BLaER1 (cell line): ENCODE results near the gene FAM3C.

ENCODE experiments used
- H3K27ac ChIP-seq: shearing (Covaris generic); formaldehyde crosslinking; 2 replicates; pipeline ENCODE4 v1.8.1; 2022
- H3K27me3 ChIP-seq: shearing (Covaris generic); formaldehyde crosslinking; 2 replicates; pipeline ENCODE4 v1.8.1; 2022
- H3K36me3 ChIP-seq: shearing (Covaris generic); formaldehyde crosslinking; 2 replicates; pipeline ENCODE4 v1.8.1; 2022
- H3K4me1 ChIP-seq: shearing (Covaris generic); formaldehyde crosslinking; 2 replicates; pipeline ENCODE4 v1.8.1; 2022
- H3K4me2 ChIP-seq: shearing (Covaris generic); formaldehyde crosslinking; 2 replicates; pipeline ENCODE4 v1.8.1; 2022
- H3K4me3 ChIP-seq: shearing (Covaris generic); formaldehyde crosslinking; 2 replicates; pipeline ENCODE4 v1.8.1; 2022
- H3K9ac ChIP-seq: shearing (Covaris generic); formaldehyde crosslinking; 2 replicates; pipeline ENCODE4 v1.8.1; 2022
- H3K9me3 ChIP-seq: shearing (Covaris generic); formaldehyde crosslinking; 2 replicates; pipeline ENCODE4 v1.8.1; 2022
- H4K20me1 ChIP-seq: shearing (Covaris generic); formaldehyde crosslinking; 2 replicates; pipeline ENCODE4 v1.8.1; 2022
- Cebpa-rat ChIP-seq: shearing (Covaris generic); IDR thresholded peaks from 2 replicates; pipeline ENCODE4 v1.8.1; 2022

The FAM3C gene

DNA sequence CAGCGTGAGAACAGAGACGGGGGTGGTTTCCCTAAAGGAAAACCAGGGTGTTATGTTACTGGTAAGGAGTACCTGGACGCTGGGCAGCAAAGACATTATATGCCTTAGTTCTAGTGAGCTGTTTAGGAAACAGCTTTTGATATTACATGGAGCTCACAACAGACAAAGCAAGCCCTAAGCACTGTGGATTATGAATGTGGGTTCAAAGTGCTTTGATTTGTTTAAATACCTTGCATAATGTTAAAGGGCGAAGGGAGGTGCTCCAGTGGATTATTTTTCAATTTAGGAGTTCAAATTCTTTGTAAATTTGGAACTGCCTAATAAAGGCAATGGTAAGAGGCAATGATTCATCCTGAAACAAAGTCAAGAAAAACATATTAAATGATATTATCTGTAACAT lies 53.5 kb downstream of the FAM3C start:
- Histone ChIP-seq H3K36me3 (peaks cover 48% of the 10 kb centered on the region), H3K9ac (no peak overlapping the region), H3K27ac (peak overlapping the region; percentile 11; the same call in 1 of the 2 replicates), H3K27me3 (peaks cover 7% of the 10 kb centered on the region; the same call in 1 of the 2 replicates), H3K9me3 (no peaks in the 10 kb centered on the region), H3K4me1 (peaks cover 15% of the 10 kb centered on the region), H3K4me3 (no peak overlapping the region), H4K20me1 (peaks cover 95% of the 10 kb centered on the region), H3K4me2 (no peak overlapping the region)
- no peak for TF ChIP-seq Cebpa-rat

- H3K4me2 ChIP-seq = 0 out of 2 replicates have a peak overlapping the region, but pooled peaks have one; percentile 6
- H3K9me3 ChIP-seq = no peaks in the 10 kb centered on the region
- H4K20me1 ChIP-seq = peaks cover 97% of the 10 kb centered on the region
- H3K4me1 ChIP-seq = peaks cover 15% of the 10 kb centered on the region
- peak overlapping the region; percentile 11; the same call in 1 of the 2 replicates for H3K27ac ChIP-seq
- H3K27me3 ChIP-seq = peaks cover 10% of the 10 kb centered on the region; the same call in 1 of the 2 replicates
- peaks cover 49% of the 10 kb centered on the region for H3K36me3 ChIP-seq
- no peak for TF ChIP-seq Cebpa-rat
- H3K4me3 ChIP-seq = no peak overlapping the region
- H3K9ac ChIP-seq = no peak overlapping the region
Observed at GRCh38 chr7:121341933-121342332, 54.2 kb downstream of the FAM3C start.

DNA sequence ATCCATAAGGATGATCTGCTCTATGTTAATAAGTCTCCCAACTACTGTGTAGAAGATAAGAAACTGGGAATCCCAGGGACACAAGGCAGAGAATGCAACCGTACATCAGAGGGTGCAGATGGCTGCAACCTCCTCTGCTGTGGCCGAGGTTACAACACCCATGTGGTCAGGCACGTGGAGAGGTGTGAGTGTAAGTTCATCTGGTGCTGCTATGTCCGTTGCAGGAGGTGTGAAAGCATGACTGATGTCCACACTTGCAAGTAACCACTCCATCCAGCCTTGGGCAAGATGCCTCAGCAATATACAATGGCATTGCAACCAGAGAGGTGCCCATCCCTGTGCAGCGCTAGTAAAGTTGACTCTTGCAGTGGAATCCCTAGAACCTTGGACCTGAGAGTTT lies 57.0 kb downstream of the FAM3C start:
- Histone ChIP-seq H4K20me1 (peaks cover 96% of the 10 kb centered on the region), H3K27ac (peak overlapping the region; percentile 91), H3K27me3 (peaks cover 35% of the 10 kb centered on the region), H3K4me2 (peak overlapping the region; percentile 72), H3K36me3 (peaks cover 65% of the 10 kb centered on the region), H3K9me3 (no peaks in the 10 kb centered on the region), H3K9ac (peak overlapping the region; percentile 85), H3K4me3 (peak overlapping the region; percentile 70), H3K4me1 (peaks cover 15% of the 10 kb centered on the region)
- TF ChIP-seq Cebpa-rat = no peak

DNA sequence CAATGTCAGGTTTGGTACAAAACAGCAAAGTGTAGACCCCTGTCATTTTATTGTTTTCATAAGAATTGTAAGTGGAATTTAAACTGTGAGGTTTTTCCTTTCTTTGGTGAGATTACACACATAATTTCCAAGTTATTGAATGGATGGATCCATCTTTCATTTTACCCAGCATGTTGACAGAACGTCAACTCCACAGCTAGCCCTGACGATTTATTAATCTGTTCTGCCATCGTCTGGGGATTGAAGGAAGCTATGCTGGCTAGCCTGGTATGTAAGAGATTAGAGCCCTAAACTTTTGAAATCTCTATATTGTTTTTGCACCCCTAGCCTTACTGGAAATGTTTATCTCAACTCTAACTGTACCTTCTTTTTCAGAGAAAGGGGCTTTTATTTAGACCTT lies 58.7 kb downstream of the FAM3C start:
- Histone ChIP-seq H3K4me2 (peak overlapping the region; percentile 72), H3K27me3 (peaks cover 37% of the 10 kb centered on the region), H3K9me3 (no peaks in the 10 kb centered on the region), H3K9ac (peak overlapping the region; percentile 85), H3K36me3 (peaks cover 62% of the 10 kb centered on the region), H4K20me1 (peaks cover 89% of the 10 kb centered on the region), H3K27ac (peak overlapping the region; percentile 91; the same call in 1 of the 2 replicates), H3K4me3 (peak overlapping the region; percentile 70), H3K4me1 (peaks cover 15% of the 10 kb centered on the region)
- TF ChIP-seq Cebpa-rat = no peak

DNA sequence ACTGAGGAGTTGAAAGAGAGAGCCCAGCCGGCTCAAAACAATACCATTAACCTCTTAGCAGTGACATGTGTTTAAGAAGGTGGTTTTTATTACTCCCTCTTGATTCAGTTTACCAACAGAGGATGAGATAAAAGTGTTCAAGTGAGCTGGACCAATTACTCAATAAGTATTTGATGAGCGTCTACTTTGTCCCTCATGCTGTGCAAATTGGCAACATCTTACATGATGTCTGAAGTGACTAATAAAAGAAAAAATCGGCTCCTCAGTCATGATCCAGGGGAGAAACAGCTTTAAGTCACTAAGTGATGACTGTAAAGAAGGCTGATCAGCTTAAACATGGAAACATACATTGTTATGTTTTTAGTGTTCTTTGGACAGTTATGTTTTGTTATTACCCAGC lies 59.5 kb downstream of the FAM3C start:
- Histone ChIP-seq H3K9ac (peak overlapping the region; percentile 85), H3K27ac (peak overlapping the region; percentile 91), H3K27me3 (peaks cover 45% of the 10 kb centered on the region), H3K9me3 (no peaks in the 10 kb centered on the region), H3K36me3 (peaks cover 62% of the 10 kb centered on the region), H4K20me1 (peaks cover 89% of the 10 kb centered on the region), H3K4me1 (peaks cover 15% of the 10 kb centered on the region), H3K4me3 (peak overlapping the region; percentile 70), H3K4me2 (peak overlapping the region; percentile 72)
- no peak for TF ChIP-seq Cebpa-rat

GRCh38 chr7:121334875-121335648 lies 61.0 kb downstream of the FAM3C start:
- TF ChIP-seq Cebpa-rat = no peak
- Histone ChIP-seq H3K4me2 (peak overlapping the region; percentile 60), H4K20me1 (peaks cover 93% of the 10 kb centered on the region)

DNA sequence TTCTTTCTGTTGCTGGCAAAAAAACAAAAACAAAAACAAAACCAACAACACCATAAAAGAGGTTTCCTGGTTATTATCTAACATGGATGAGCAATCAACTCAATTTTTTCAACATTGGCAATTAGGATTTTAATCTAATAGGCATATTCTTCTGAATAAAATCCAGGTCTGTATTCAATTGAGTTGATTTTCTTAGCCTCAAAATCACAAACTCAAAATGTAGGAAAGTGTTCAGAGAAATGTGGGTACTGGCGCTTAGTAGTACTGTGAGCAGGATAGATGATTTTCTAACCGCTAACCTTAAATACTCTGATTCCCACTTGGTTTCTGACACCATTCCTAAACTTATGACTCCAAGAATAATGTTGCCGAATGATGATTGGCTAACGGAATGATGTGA lies 61.7 kb downstream of the FAM3C start:
- TF ChIP-seq Cebpa-rat = no peak
- H3K9ac ChIP-seq = peak overlapping the region; percentile 84
- H4K20me1 ChIP-seq = peaks cover 93% of the 10 kb centered on the region
- no peaks in the 10 kb centered on the region for H3K9me3 ChIP-seq
- H3K4me1 ChIP-seq = peaks cover 11% of the 10 kb centered on the region
- peaks cover 70% of the 10 kb centered on the region for H3K36me3 ChIP-seq
- peak overlapping the region; percentile 70 for H3K4me3 ChIP-seq
- peak overlapping the region; percentile 91 for H3K27ac ChIP-seq
- H3K4me2 ChIP-seq = peak overlapping the region; percentile 60
- H3K27me3 ChIP-seq = peaks cover 67% of the 10 kb centered on the region

More at GRCh38 chr7:121334875-121335648, 61.0 kb downstream of the FAM3C start:
- Histone ChIP-seq H3K9me3 (no peaks in the 10 kb centered on the region), H3K9ac (peak overlapping the region; percentile 84), H3K4me3 (peak overlapping the region; percentile 70), H3K4me1 (peaks cover 14% of the 10 kb centered on the region), H3K27me3 (peaks cover 60% of the 10 kb centered on the region), H3K27ac (peak overlapping the region; percentile 91), H3K36me3 (peaks cover 72% of the 10 kb centered on the region)

DNA sequence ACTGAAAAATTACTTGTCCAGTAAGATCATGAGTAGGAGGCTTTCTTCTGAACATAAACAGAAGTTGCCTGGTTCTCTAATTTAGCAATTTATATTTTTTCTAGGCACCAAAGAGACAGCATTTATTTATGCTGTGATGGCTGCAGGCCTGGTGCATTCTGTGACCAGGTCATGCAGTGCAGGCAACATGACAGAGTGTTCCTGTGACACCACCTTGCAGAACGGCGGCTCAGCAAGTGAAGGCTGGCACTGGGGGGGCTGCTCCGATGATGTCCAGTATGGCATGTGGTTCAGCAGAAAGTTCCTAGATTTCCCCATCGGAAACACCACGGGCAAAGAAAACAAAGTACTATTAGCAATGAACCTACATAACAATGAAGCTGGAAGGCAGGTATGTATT lies 64.5 kb downstream of the FAM3C start:
- H3K9ac ChIP-seq = peak overlapping the region; percentile 87
- peaks cover 80% of the 10 kb centered on the region for H3K27me3 ChIP-seq
- peaks cover 42% of the 10 kb centered on the region for H3K36me3 ChIP-seq
- peaks cover 93% of the 10 kb centered on the region for H4K20me1 ChIP-seq
- no peak for TF ChIP-seq Cebpa-rat
- peak overlapping the region; percentile 49 for H3K4me2 ChIP-seq
- H3K4me3 ChIP-seq = peak overlapping the region; percentile 70
- peak overlapping the region; percentile 91 for H3K27ac ChIP-seq
- no peaks in the 10 kb centered on the region for H3K9me3 ChIP-seq
- H3K4me1 ChIP-seq = peaks cover 31% of the 10 kb centered on the region

GRCh38 chr7:121331048-121331447 lies 65.1 kb downstream of the FAM3C start:
- peak overlapping the region; percentile 49 for H3K4me2 ChIP-seq
- H3K9ac ChIP-seq = peak overlapping the region; percentile 87
- peak overlapping the region; percentile 91 for H3K27ac ChIP-seq
- H3K4me3 ChIP-seq = peak overlapping the region; percentile 70
- H3K27me3 ChIP-seq = peaks cover 77% of the 10 kb centered on the region
- no peak for TF ChIP-seq Cebpa-rat
- peaks cover 36% of the 10 kb centered on the region for H3K4me1 ChIP-seq
- peaks cover 42% of the 10 kb centered on the region for H3K36me3 ChIP-seq
- H3K9me3 ChIP-seq = no peaks in the 10 kb centered on the region
- H4K20me1 ChIP-seq = peaks cover 93% of the 10 kb centered on the region

- Histone ChIP-seq H3K4me3 (peak overlapping the region; percentile 70), H3K36me3 (peaks cover 44% of the 10 kb centered on the region), H3K4me2 (peak overlapping the region; percentile 76), H3K27ac (peak overlapping the region; percentile 91), H4K20me1 (peaks cover 93% of the 10 kb centered on the region), H3K4me1 (peaks cover 42% of the 10 kb centered on the region), H3K9ac (peak overlapping the region; percentile 87), H3K27me3 (peaks cover 70% of the 10 kb centered on the region), H3K9me3 (no peaks in the 10 kb centered on the region)
- TF ChIP-seq Cebpa-rat = no peak
Observed at GRCh38 chr7:121330053-121330833, 65.9 kb downstream of the FAM3C start.
